Prostate gland (tissue), 2 donors: Measurements from ENCODE around the gene SDR39U1. TPM values are rescaled to one million over a fixed set of nuclear protein-coding genes. Genes with fewer than 3 reads are reported as not detected.
"Not testable (repeated sequence)": the region's sequence is repeated elsewhere in the genome, so short reads cannot be mapped to it uniquely, and the experiment has no call there.

Experiments used
- DNase-seq: peaks from one replicate; pipeline ENCODE4 v3.0.0-alpha.2; 2019; ENCODE audit warnings: low spot score
- H3K27ac ChIP-seq, 2 donors: fragments of 200-600 bp; sonication (generic); 2 replicates each; pipeline ENCODE4 v1.5.1; 2017 to 2019
- H3K27me3 ChIP-seq: fragments of 200-600 bp; sonication (generic); replicated peaks from 2 replicates; pipeline ENCODE4 v1.5.1; 2019; ENCODE audit not compliant: insufficient read depth
- H3K36me3 ChIP-seq, 2 donors: fragments of 200-600 bp; sonication (generic); 1 replicate in 1 of 2; 2 replicates in 1 of 2; pipeline versions ENCODE4 v1.5.1 to v1.8.1; 2017 to 2019
- H3K4me1 ChIP-seq: fragments of 200-600 bp; sonication (generic); replicated peaks from 2 replicates; pipeline ENCODE4 v1.5.1; 2019
- H3K4me3 ChIP-seq, 2 donors: fragments of 200-600 bp; sonication (generic); 2 replicates each; pipeline ENCODE4 v1.5.1; 2017 to 2019
- H3K9me3 ChIP-seq: fragments of 200-600 bp; sonication (generic); 2 replicates; pipeline ENCODE4 v1.5.1; 2017
- POLR2A ChIP-seq: fragments of 450-650 bp; IDR thresholded peaks from one replicate; pipeline ENCODE4 v1.6.1; 2016; ENCODE audit warnings: antibody characterized with exemption, mild to moderate bottlenecking
- POLR2AphosphoS5 ChIP-seq: sonication (generic); formaldehyde crosslinking; IDR thresholded peaks from one replicate; pipeline ENCODE4 v1.6.1; 2017; ENCODE audit warnings: antibody characterized with exemption
- WGBS: methylation state at CpG from one replicate; pipeline ENCODE4 v1.1.5; 2018; 5-methylcytosine and 5-hydroxymethylcytosine counted together
- intact Hi-C: fragments of 100-400 bp; cut with DNase I; formaldehyde crosslinking; loops from one replicate; pipeline ENCODE4 v1.14.2; 2022
- total RNA-seq, 2 donors: library from RNA; depleted of rRNA; stranded (reverse); fragments of >200 nt; gene quantifications; one replicate each; pipeline ENCODE4 v1.1.0, GENCODE V29; 2016
- TF ChIP-seq, protein P1 (sequence below), 4 experiments: fragments of 200-600 bp in 2 of 4; fragments of 450-650 bp in 2 of 4; sonication (generic) in 2 of 4; IDR thresholded peaks; 1 replicate in 3 of 4; 2 replicates in 1 of 4; pipeline ENCODE4 v1.5.1; 2016 to 2019; ENCODE audit warnings: antibody characterized with exemption in 4 of 4, mild to moderate bottlenecking in 2 of 4, moderate library complexity in 2 of 4

Gene SDR39U1
- total RNA-seq, 2 donors from 2014 or later: 49.5 to 64.4 TPM

- Histone ChIP-seq H3K4me3 (no peak overlapping the region), H3K27ac (no peak overlapping the region), H3K36me3 (no peaks in the 10 kb centered on the region), H3K9me3 (no peaks in the 10 kb centered on the region), H3K27me3 (no peaks in the 10 kb centered on the region), H3K4me1 (no peaks in the 10 kb centered on the region)
- no peak for TF ChIP-seq POLR2A
- WGBS: 93% methylated on average over 4 of the region's 4 CpGs
- no peak for DNase-seq
- intact Hi-C loops: no loop called here
Measured at GRCh38 chr14:24475261-24475660, 32.7 kb upstream of the SDR39U1 start.

GRCh38 chr14:24473211-24473610, 30.6 kb upstream of the SDR39U1 start:
- no peak overlapping the region for H3K4me3 ChIP-seq
- H3K9me3 ChIP-seq: no peaks in the 10 kb centered on the region
- no peak for TF ChIP-seq POLR2A
- TF ChIP-seq, protein P1, sequence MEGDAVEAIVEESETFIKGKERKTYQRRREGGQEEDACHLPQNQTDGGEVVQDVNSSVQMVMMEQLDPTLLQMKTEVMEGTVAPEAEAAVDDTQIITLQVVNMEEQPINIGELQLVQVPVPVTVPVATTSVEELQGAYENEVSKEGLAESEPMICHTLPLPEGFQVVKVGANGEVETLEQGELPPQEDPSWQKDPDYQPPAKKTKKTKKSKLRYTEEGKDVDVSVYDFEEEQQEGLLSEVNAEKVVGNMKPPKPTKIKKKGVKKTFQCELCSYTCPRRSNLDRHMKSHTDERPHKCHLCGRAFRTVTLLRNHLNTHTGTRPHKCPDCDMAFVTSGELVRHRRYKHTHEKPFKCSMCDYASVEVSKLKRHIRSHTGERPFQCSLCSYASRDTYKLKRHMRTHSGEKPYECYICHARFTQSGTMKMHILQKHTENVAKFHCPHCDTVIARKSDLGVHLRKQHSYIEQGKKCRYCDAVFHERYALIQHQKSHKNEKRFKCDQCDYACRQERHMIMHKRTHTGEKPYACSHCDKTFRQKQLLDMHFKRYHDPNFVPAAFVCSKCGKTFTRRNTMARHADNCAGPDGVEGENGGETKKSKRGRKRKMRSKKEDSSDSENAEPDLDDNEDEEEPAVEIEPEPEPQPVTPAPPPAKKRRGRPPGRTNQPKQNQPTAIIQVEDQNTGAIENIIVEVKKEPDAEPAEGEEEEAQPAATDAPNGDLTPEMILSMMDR (IDR thresholded peaks at IDR 0.05): no peak
- TF ChIP-seq POLR2AphosphoS5: no peak
- intact Hi-C loops: no loop called here
- H3K27ac ChIP-seq: no peak overlapping the region
- no peaks in the 10 kb centered on the region for H3K27me3 ChIP-seq
- H3K36me3 ChIP-seq: no peaks in the 10 kb centered on the region
- 60% methylated on average over 10 of the region's 12 CpGs for WGBS
- no peaks in the 10 kb centered on the region for H3K4me1 ChIP-seq
- no peak for DNase-seq

DNA sequence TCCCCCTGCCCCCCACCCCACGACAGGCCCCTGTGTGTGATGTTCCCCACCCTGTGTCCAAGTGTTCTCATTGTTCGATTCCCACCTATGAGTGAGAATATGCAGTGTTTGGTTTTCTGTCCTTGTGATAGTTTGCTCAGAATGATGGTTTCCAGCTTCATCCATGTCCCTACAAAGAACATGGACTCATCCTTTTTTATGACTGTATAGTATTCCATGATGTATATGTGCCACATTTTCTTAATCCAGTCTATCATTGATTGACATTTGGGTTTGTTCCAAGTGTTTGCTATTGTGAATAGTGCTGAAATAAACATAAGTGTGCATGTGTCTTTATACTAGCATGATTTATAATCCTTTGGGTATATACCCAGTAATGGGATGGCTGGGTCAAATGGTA, 27.9 kb upstream of the SDR39U1 start:
- 76% methylated on average over 2 of the region's 2 CpGs for WGBS
- H3K27me3 ChIP-seq, intact Hi-C loops, H3K9me3 ChIP-seq, H3K36me3 ChIP-seq, H3K27ac ChIP-seq, DNase-seq, H3K4me1 ChIP-seq, H3K4me3 ChIP-seq: not testable (repeated sequence)

DNA sequence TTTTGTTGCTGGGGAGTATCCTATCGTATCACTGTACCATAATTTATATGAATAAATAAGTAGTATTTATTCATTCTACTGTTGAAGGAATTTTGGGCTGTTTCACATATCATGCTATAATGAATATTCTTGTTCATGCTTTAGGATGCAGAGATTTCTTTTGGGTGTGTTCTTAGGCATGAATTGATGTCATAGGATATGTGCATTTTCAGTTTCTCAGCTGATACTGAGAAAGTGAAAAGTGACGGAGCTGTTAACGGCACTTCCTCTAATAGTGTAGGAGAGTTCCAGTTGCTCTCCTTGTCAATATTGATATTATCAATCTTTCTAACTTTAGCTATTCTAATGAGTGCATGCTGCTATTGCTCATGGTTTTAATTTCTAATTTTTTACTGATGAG, 23.2 kb upstream of the SDR39U1 start:
- intact Hi-C loops: no loop called here
- no peaks in the 10 kb centered on the region for H3K9me3 ChIP-seq
- no peaks in the 10 kb centered on the region for H3K27me3 ChIP-seq
- H3K27ac ChIP-seq: no peak overlapping the region
- no peaks in the 10 kb centered on the region for H3K36me3 ChIP-seq
- TF ChIP-seq POLR2A (no peak), POLR2AphosphoS5 (no peak)
- TF ChIP-seq, protein P1 (IDR thresholded peaks at IDR 0.05): no peak
- H3K4me1 ChIP-seq: no peaks in the 10 kb centered on the region
- DNase-seq: no peak
- WGBS: 97% methylated on average over 3 of the region's 3 CpGs
- H3K4me3 ChIP-seq: no peak overlapping the region

GRCh38 chr14:24465368-24465767, 22.8 kb upstream of the SDR39U1 start:
- Histone ChIP-seq H3K4me3 (no peak overlapping the region), H3K27ac (no peak overlapping the region), H3K27me3 (no peaks in the 10 kb centered on the region), H3K9me3 (no peaks in the 10 kb centered on the region), H3K36me3 (no peaks in the 10 kb centered on the region), H3K4me1 (no peaks in the 10 kb centered on the region)
- TF ChIP-seq POLR2A (no peak), POLR2AphosphoS5 (no peak)
- TF ChIP-seq, protein P1 (IDR thresholded peaks at IDR 0.05): no peak
- no peak for DNase-seq
- intact Hi-C loops: no loop called here
- 95% methylated on average over 3 of the region's 3 CpGs for WGBS

- WGBS: 65% methylated on average over 4 of the region's 4 CpGs
- Histone ChIP-seq H3K4me3 (no peak overlapping the region), H3K27ac (no peak overlapping the region), H3K9me3 (no peaks in the 10 kb centered on the region), H3K4me1 (no peaks in the 10 kb centered on the region), H3K27me3 (no peaks in the 10 kb centered on the region), H3K36me3 (no peaks in the 10 kb centered on the region)
- intact Hi-C loops: no loop called here
- no peak for TF ChIP-seq POLR2A
- no peak for DNase-seq
Measured at GRCh38 chr14:24463884-24464785, 21.6 kb upstream of the SDR39U1 start.
